NCI-H1694 treated with DMSO at 0.1 percent for 48 hours (cell line): ENCODE measurements around the gene CFAP97D1.
"Not testable (repeated sequence)": the region's sequence is repeated elsewhere in the genome, so short reads cannot be mapped to it uniquely, and the experiment has no call there.

Experiments
- DNase-seq: peaks from one replicate; lab custom pipeline; 2025; lab: John Stamatoyannopoulos, UW

CFAP97D1 gene

DNA sequence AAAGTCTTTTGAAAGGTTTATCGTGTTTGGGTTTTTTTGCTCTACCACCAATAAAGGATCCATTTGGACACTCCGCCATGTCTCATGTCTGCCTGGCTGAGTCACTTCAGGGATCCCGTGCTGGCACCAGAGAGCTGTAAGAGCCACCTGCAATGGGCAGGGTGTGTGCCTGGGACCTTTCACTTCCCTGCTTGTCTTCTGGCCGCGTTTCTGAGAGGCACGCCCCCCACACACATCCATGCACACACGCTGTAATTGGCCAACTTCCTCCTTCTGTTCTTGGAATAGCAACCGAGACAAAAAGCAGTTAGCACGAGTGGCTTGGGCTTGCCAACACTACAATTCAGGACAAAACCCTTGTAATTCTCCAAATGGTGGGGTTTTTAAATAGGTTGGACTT lies 11.9 kb upstream of the CFAP97D1 start:
- DNase-seq = no peak

DNA sequence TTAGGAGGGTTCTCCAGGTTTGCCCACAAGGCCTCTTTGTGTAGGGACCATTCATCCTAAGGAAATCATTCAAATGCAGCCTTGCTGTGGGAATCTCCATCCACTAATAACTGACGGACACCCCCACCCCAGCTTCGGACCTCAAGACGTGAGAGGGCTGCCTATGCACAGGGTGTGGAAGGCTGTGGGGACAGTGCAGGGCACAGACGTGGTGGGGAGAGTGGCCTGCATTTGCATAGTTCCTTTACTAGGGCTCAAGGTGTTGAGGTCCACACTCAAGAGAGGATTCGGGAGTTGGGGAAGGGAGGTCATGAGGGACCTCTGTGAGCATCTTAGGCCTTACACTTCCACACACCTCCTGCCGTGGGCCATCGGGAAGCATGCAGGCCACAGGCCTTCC lies 11.3 kb upstream of the CFAP97D1 start:
- DNase-seq = no peak

DNA sequence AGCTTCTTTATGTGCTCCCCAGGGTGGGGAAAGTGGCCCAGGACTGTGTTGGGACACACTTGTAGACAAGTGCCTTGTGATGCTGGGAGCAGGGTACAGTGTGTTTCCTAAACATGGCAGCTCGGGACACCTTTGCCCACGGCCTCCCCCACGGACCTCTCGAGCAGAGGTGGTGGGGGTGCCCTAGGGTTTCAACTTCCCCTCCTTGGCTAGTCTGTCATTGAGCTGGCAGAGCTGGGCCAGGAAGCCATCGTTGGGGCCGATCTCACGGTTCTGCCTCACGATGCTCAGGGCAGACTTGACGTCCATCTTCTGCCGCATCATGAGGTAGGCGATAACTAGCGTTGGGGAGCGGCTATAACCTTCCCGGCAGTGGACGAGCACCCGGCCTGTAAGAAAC lies 10.8 kb upstream of the CFAP97D1 start:
- DNase-seq = no peak

DNA sequence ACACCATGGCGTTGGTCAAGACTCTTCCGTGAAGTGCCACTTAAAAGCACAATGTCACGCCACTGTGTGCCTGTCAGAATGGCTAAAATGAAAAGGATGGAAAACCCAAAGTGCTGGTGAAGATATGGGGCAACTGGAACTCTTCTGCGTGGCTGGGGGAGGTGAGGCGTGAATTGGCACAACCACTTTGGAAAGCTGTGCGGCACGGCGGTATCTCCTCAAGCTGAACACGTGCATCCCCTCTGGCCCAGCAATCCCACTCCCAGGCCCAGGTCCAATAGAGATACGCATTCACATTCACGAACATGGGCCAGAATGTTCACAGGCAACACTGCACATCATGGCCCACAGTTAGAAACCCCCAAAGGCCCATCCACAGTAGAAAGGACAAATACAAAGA lies 10.4 kb upstream of the CFAP97D1 start:
- DNase-seq = no peak

DNA sequence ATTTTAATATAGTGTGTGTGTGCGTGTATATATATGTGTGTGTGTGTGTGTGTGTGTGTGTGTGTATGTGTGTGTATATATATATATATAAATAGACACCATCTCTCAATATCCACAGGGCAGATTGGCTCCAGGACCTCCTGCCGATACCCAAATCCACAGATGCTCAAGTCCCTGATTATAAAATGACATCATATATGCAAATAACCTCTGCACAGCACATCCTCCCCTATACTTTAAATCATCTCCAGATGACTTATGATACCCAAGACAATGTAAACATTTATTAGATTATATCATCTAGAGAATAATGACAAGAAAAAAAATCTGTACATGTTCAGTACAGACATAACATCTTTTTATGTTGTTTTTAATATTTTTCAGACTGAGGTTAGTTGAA lies 9.3 kb upstream of the CFAP97D1 start:
- no peak for DNase-seq

DNA sequence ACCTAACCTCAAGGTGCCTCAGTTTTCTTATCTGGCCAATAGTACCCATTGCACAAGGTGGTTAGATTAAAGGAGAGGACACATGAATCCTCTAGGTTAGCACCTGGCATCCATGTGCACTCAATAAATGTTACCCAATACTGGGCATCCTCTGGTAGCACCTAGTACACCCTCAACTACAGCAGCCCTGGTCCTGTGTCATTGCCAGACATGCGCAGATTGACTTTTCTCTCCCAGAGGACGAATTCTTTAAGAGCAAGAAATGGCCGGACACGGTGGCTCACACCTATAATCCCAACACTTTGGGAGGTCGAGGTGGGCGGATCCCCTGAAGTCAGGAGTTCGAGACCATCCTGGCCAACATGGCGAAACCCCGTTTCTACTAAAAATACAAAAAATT lies 8.8 kb upstream of the CFAP97D1 start:
- no peak for DNase-seq

DNA sequence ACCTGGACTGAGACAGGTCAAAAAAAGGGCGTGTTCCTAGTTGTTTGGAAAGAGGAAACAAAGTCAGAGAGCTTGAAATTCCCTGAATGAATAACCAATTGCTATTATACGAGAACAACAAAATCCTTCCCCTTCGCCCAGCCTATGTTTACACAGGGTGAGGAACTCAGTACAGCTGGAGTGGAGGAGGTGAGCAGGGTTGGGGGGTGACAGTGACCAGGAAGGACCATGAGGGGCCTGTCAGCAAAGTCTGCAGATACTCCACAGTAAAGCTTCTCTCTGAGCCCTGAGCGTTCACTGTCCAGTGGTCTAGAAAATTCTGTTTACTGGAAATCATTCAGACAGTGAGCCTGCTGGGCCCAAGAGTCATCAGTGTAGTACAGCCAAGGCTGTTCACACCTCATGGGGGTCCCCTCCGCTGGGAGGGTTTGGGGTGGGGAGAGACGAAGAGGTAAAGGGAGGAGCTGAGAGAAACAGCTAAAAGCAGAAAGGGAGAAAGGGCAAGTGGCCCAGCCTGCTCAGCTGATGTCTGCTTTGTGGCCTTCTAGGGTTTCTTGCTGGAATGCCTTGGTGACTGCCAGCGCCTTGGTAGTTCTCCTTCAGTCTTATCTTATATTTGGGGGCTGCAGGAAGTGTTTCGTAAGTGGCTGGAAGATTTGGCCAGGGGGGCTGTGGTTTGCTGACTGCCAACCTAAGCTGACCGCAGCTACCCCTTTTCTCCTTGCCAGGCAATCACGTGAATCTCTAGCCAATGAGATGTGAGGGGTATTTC lies 7.2 kb upstream of the CFAP97D1 start:
- DNase-seq = no peak

DNA sequence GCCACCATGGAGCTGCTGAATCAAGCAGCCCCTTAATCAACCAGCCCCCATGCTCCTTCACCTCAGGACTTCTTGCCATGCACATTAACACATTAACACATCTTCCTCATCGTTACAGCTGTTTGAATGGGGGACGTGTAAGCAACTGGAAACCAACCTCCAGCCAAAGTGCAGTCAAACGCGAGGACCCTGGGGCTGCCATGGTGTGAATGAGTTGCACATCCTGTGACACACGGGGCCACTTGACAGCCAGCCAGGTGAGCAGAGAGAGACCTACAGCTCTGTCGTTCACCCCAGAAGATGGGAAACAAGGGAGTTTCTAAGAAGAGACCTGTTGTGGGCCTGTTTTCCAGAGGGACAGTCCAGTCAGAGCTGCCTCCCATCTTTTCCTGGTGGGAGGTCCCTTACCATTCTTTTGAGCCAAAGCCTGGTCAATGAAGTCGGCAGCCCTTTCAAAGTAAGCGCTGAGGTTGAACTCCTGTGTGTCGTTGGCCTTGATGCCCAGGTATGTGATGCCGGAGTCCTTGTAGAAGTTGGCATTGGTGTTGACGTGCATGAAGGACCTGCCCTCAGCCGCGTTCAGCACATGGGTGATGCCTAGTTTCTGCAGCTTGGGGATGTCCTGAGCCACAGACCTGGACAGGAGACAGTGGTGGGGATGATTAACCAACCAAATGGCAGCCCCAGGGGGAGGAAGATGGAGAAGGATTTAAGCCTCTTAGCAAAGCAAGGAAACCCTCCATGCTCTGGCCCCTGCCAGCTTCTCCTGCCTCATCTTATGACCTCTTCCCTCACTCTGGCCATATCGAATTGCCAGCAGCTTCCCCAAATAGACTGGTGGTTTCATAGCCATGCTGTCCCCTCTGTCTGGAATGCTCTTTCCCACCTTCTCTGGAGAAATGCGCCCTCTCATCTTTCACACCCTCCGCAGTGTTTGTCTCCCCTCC lies 5.7 kb upstream of the CFAP97D1 start:
- no peak for DNase-seq

DNA sequence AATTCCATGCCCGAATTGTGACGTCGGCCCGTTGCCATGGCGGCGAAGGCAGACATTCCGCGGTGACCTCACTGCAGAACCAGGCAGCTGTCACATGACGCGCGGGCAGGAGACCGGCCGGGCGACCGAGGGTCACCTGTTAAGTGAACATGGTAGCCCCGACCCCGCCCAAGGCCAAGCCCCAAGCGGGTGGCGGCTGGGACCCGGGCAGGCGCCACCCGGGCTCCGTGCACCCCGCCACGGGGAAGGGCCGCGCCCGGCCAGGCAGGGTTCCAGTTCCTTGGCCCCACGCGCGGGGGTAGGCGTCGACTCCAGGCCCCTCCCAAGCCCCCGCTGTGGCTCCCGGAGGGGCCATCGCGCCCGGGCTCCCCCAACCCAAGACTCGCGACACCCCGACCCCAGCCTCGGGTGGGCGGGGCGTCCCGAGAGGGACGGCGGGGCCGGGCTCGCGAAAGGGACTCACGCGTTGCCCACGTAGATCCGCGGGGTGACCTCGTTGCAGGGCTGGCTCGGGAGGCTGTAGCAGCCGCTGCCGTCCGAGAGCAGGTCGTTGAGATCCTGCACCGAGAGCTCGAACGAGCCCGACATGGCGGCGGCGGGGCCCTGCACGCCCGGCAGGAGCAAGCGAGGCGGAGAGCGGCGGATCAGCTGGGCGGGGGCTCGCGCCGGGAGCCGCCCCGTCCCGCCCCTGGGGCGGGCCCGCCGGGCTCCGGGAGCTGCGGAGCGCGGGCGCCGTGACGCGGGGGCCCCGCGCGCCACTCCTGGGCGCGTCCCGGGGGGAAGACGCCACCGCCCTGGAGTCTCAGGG lies 1.7 kb upstream of the CFAP97D1 start, which contains the start of gene DUSP3:
Gene DUSP3, minus strand, starts transcription at position 641 of the 808 bp plus-strand sequence. Its CDS starts 53 bp downstream, at position 588.
- DNase-seq = peak; percentile 43

DNA sequence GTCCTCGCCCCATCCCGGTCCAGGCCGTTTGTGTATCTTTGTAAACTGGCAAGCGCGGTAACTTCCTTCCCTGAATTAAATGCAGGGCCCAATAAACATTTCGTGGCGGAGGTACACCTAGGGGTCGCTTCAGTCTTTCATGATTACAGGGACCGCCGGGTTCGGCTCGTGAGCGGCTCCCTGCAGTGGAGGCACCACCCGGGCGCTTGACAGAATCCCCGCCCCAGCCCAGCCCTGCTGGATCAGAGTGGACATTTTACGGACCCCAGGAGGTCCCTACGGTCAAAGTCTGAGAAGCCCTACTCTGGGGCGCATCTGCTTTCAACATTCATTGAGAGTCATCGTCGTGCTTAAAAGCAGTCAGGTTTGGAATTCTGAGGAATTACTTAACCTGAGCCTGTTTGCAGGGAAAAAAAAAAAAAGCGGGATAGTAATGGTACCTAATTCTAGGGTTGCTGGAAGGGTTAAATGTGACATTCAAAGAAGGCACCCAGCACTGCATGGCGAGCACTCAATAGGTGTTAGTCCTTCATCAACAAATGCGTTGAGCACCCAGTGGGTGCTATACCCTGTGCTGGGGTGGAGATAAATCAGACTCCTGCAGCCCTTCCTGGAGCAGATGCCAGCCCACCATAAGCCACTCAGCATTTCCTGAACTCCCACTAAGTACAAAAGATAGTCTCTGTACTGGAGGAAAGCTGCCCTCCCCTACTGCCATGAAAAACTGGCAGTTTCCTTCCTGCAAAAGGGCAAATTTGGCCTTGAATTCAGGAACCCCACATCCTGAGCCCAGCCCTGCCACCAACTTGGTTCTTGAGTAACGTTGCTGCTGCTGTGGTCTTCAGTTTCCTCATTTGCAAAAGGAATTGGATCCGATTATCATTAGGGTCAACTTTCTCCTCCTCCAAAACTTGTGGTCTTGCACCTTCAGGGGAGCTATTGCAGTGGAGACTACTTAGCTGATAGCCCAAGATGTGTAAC lies 800 bp upstream of the CFAP97D1 start:
- no peak for DNase-seq

DNA sequence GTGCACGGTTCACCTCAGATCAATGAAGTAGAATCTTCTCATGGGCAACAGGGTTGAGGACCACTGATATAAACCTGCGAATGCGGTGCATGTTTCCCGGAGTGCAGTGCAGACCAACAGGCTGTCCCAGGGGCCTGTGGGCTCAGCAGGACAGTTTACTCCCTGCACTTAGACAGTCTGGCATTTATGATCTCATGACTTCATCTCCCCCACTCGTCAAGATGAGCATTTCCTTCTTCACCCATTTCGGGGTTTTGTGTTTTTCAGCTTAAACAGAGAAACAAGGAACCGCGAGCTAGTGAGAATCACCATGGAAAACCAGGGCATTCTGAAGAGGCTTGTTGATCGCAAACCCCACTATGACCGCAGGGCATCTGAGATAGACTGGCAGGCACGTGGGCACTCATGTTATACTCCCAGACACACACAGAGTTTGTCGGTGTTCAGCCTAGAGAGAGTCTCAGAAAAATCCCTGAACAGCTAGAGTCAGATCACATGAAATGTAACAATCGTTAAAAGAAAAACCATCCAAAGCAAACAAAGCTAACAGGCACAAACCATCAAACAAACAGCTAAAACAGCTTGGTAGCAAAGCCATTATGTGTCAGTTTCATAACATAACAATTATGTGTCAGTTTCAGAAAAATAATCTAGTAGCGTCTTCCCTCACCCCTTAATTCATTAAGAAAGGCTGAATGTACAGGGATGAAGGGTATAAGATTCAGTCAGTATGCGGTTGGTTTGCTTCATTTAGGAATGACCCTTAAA lies 2.9 kb downstream of the CFAP97D1 start:
- DNase-seq = no peak

DNA sequence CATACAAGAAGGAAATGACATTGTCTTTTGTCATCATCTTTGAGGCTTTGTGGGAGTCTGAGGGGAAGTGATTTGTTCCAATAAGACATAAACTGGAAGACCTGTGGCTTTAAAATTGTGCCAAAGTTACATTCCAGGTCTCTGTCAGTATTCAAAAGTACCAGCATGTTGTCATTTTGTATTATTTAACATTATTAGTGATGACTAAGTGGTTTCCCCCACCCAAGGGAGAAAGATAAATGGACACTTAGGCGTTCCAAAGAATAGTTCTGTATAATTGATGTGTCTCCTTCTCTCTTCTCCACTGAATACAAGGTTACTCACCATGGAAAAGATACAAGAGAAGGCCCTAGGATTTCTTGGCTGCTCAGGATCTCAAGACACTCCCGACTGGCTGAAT lies 3.8 kb downstream of the CFAP97D1 start:
- DNase-seq = no peak

DNA sequence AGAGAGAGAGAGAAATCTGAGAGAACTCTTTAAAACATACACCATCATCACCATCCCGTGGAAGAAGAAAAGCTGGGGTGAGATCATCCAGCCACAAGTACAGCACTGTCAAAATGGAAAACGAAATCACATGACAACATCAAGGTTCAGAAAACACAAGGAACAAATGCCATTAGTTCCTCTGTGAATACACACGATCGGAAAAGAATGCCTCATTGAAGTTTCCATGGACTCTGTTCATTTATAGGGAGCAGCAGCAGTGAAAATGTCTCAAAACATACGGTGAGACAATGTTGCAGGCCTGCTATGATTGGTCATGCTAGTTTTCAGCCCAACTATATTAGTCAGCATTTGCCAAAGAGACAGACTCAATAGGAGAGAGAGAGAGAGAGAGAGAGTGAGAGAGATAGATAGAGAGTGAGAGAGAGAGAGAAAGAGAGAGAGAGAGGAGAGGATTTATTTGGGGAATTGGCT lies 4.4 kb downstream of the CFAP97D1 start:
- no peak for DNase-seq

DNA sequence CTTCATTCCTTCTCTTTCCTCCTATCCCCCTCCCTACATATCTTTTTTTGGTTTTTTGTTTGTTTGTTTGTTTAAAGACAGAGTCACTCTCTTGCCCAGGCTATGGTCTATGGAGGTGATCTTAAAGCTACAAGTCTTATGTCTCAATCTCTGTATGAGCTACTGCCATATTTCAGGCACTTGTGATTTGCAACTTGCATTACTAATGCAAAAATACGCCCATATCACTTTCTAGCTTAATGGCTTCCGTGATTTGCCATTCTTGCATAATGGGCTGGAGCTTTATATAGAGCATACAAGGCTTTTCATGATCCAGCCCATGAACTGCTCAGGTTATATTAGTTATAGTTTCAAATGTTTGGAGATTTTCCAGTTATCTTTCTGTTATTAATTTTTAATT lies 7.5 kb downstream of the CFAP97D1 start:
- DNase-seq = no peak

DNA sequence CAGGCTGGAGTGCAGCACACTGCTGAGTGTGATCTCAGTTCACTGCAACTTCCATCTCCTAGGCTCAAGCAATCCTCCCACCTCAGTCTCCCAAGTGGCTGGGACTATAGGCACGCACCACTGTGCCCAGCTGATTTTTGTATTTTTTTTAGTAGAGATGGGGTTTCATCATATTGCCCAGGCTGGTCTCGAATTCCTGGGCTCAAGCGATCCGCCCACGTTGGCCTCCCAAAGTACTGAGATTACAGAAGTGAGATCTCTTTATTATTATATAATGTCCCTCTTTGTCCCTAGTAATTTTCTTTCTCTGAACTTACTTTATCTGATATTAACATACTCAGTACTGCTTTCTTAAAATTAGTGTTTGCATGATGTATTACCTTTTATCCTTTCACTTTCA lies 8.3 kb downstream of the CFAP97D1 start:
- no peak for DNase-seq

DNA sequence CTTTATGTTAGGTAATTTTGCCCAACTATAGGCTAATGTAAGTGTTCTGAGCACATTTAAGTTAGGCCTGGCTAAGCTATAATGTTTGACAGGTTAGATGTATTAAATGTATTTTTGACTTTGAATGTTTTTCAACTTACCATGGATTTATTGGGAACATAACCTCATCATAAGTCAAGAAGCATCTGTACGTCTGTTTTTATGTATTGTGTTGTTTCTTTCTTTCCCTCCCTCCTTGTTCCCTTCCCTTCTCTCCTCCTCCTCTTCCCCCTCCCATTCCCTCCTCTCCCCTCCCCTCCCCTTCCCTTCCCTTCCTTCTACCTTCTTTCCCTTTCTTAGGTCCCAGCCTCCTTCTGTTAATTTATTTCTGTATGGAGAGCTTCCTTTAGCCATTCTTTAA lies 9.2 kb downstream of the CFAP97D1 start:
- no peak for DNase-seq

DNA sequence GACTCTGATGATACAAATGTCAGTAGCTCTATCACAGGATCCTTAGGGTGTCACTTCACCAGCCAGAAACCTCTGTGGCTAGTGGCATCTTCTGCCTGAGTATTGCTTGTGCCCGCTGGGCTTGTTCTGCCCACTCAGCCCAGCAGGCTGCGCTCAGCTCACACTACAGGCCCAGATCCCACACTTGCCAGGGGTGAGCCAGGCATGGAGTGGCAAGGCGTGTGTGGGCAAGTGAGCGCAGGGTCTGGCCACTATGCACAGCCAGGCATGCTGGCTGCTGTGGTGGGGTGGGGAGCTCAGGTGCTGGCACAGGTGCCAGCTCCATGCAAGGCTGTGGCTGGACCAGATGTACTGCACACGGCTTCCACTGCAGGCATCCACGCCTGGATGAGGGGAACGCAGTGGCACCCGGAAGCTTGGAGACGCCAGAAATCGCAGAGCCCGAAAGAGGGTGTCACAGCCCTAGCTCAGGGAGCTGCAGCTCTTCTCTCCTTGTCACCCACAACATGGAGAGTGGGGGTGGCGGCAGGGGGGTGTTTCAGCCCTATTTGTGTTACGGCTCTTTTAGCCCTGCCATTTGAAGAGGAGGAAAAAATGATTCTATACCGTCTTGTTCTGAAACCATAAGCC lies 10.2 kb downstream of the CFAP97D1 start:
- peak; percentile 60 for DNase-seq

DNA sequence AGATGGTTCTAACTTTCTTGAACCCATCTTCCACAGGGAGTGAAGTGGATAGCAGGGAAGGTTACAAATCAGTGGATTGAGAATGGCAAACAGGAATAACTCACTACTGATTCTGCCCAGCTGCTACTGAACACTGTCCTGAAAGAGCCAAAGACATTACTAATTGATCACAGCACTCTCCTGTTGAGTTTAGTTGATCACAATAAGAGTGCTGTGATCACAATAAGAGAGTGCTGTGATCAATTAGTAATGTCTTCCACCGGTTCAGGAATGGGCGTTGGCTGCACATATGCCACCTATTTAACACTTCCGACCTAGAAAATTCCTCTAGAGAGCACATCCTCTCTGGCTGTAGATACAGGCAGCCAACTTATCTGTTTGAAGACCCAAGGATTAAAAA lies 11.4 kb downstream of the CFAP97D1 start:
- DNase-seq = peak; percentile 97

DNA sequence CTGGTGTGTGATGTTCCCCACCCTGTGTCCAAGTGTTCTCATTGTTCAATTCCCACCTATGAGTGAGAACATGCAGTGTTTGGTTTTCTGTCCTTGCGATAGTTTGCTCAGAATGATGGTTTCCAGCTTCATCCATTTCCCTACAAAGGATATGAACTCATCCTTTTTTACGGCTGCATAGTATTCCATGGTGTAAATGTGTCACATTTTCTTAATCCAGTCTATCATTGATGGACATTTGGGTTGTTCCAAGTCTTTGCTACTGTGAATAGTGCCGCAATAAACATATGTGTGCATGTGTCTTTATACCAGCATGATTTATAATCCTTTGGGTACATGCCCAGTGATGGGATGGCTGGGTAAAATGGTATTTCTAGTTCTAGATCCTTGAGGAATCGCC lies 12.4 kb downstream of the CFAP97D1 start:
- not testable (repeated sequence) for DNase-seq

DNA sequence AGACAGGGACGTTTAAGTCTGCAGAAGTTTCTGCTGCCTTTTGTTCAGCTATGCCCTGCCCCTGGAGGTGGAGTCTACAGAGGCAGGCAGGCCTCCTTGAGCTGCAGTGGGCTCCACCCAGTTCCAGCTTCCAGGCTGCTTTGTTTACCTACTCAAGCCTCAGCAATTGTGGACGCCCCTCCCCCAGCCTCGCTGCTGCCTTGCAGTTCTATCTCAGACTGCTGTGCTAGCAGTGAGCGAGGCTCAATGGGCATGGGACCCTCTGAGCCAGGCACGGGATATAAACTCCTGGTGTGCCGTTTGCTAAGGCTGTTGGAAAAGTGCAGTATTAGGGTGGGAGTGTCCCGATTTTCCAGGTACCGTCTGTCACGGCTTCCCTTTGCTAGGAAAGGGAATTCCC lies 17.8 kb downstream of the CFAP97D1 start:
- not testable (repeated sequence) for DNase-seq
